ENCODE results near the gene UBLCP1.
A peak's percentile ranks its signal among the peaks of the same experiment; 100 is the strongest.
"Not testable (repeated sequence)": the region's sequence is repeated elsewhere in the genome, so short reads cannot be mapped to it uniquely, and the experiment has no call there.

The UBLCP1 gene

DNA sequence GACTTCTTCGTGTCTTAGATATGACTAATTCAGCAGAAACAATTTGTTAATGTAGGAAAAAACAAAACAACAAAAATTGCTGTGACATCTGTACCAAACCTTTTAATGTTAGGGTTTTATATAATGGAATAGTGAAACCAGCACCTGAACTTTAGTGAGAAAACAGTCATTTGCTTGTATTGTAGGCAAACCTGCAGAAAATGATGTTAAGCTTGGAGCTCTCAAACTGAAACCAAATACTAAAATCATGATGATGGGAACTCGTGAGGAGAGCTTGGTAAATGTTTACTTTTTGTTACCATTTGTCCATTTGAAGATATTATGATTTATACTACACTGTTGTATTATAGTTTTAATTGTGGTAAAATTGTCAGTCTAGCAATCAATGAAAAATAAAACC, 6.6 kb downstream of the UBLCP1 start:
- Mint-ChIP-seq H3K27me3 (no peaks in the 10 kb centered on the region), H3K4me3 (no peak overlapping the region), H3K4me1 (ENCODE audit: low read depth) (peaks cover 52% of the 10 kb centered on the region), H3K9me3 (no peaks in the 10 kb centered on the region), H3K27ac (no peak overlapping the region), H3K36me3 (ENCODE audit: low read depth) (peaks cover 83% of the 10 kb centered on the region)
- no peak for DNase-seq

DNA sequence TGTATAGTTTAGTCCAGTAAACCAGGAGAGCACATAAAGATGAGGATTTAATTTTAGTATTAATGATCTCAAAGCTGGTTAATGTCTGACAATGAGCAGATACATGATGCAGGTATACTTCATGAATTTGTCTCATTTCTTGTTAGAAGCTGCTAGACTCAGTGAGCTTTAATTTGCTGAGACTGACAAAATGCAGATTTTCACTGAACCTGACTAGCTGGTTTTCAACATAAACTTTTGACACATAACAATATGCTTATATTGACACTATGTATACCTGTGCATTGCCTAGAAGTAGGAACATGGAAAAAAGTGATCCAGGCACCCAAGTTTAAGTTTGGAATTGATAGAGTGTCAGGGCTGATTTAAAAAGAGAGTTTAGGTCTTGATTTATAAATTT, 10.8 kb downstream of the UBLCP1 start:
- Mint-ChIP-seq H3K36me3 (ENCODE audit: low read depth) (peaks cover 81% of the 10 kb centered on the region), H3K27me3 (no peaks in the 10 kb centered on the region), H3K4me1 (ENCODE audit: low read depth) (peaks cover 31% of the 10 kb centered on the region), H3K27ac (no peak overlapping the region), H3K9me3 (no peaks in the 10 kb centered on the region), H3K4me3 (no peak overlapping the region)
- DNase-seq, result no peak

DNA sequence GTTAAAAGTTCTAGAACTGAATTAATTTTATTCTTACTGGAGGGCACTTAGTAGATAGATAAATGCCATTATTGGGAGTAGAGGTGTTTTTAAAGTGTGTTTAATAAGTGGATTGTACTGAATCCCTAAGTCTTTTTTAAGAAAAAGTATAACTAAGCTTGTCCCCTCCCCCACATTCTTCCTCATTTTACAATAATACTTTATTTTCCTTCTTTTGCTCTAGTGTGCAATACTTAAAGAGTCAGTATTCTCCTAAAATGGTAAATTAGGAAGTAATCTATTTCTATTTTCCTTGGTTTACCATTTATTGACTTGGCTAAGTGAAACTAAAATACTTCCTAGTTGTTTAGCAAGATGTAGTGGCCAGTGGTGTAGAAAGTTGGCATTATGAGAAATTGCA, 11.6 kb downstream of the UBLCP1 start:
- H3K4me3 Mint-ChIP-seq, result no peak overlapping the region
- peaks cover 82% of the 10 kb centered on the region for H3K36me3 Mint-ChIP-seq (ENCODE audit: low read depth)
- no peak overlapping the region for H3K27ac Mint-ChIP-seq
- no peaks in the 10 kb centered on the region for H3K27me3 Mint-ChIP-seq
- H3K4me1 Mint-ChIP-seq (ENCODE audit: low read depth), result peaks cover 29% of the 10 kb centered on the region
- DNase-seq, result no peak
- no peaks in the 10 kb centered on the region for H3K9me3 Mint-ChIP-seq

DNA sequence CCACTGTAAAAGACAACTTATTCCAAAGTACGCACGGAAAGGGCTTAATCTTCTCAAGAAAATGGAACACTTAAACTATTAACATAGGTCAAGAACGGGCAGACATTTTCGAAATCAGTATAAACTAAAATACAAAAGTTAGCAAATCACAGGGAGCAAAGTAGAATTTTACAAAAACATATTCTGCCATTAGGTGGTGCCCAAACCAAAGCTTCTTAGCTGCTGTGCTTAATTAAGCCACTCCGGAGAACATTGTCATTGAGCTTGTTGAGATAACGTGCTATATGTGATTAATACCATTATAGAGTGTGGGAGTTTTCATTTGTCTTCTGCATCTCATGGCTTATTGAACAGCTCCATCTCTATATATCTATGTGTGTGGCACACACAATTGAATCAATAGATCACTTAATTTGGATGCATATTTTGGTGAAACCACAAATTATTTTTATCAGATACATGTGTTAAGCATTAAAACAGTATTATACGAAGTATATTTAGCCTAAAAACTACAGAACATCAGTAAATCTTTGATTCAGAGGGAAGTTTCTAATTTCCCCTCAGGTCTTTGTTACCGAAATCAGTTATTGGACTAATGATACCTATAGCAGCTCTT, 23.4 kb downstream of the UBLCP1 start:
- Mint-ChIP-seq H3K4me3 (no peak overlapping the region), H3K4me1 (ENCODE audit: low read depth) (no peaks in the 10 kb centered on the region), H3K9me3 (no peaks in the 10 kb centered on the region), H3K27ac (no peak overlapping the region), H3K27me3 (no peaks in the 10 kb centered on the region), H3K36me3 (ENCODE audit: low read depth) (peaks cover 31% of the 10 kb centered on the region)
- DNase-seq, result no peak

DNA sequence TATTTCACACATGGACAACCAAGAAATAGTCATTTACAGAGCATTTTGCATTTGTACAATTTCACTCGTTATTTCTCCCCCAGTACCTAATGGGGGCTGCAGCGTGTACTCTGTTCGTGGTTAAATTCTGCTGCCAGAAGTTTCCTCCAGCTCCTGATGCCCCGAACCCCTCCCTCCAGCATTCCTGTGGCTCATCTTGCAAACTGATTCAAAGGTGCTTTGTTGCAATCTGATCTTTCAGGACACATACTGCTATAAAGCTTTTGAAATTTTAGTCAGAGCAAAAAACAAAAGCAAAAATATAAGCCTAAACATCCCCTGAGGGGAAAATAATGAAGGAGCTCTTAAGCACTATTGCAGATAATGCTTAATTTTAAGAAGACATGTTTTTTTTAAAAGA, 27.7 kb downstream of the UBLCP1 start:
- DNase-seq, result no peak
- Mint-ChIP-seq H3K4me3 (no peak overlapping the region), H3K4me1 (ENCODE audit: low read depth) (no peaks in the 10 kb centered on the region)

DNA sequence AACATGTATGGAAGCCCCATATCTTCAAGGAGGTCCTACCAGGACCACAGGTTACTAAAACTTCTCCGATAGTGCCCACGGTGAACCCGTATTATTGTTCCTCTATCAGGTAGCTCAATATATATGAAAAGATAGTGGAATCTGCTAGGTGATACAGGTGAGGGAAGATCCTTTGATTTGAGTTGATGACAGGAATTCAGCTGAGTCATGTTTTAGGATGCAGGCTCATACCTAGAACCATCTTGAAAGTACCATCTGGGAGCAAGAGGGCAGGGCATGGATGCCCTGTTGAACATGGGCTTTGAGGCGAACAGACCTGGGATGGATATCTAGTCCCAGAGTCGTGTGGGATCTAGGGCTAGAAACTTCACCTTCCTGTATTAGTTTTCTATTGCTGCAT, 31.8 kb downstream of the UBLCP1 start:
- DNase-seq, result no peak
- Mint-ChIP-seq H3K27ac (no peak overlapping the region), H3K36me3 (ENCODE audit: low read depth) (peaks cover 4% of the 10 kb centered on the region), H3K4me3 (no peak overlapping the region), H3K9me3 (peaks cover 16% of the 10 kb centered on the region), H3K4me1 (ENCODE audit: low read depth) (no peaks in the 10 kb centered on the region), H3K27me3 (peaks cover 7% of the 10 kb centered on the region)

More for the DNA sequence above, 27.7 kb downstream of the UBLCP1 start:
- H3K27ac Mint-ChIP-seq, result no peak overlapping the region
- no peaks in the 10 kb centered on the region for H3K9me3 Mint-ChIP-seq
- H3K27me3 Mint-ChIP-seq, result no peaks in the 10 kb centered on the region
- H3K36me3 Mint-ChIP-seq (ENCODE audit: low read depth), result peaks cover 3% of the 10 kb centered on the region

DNA sequence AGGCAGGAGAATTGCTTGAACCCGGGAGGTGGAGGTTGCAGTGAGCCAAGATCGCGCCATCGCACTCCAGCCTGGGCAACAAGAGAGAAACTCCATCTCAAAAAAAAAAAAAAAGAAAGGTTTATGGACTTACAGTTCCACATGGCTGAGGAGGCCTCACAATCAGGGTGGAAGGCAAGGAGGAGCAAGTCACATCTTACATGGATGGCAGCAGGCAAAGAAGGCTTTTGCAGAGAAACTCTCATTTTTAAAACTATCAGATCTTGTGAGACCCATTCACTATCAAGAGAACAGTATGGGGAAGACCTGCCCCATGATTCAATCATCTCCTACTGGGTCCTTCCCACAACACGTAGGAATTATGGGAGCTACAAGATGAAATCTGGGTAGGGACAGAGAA, 34.2 kb downstream of the UBLCP1 start:
- not testable (repeated sequence) for DNase-seq; H3K36me3 Mint-ChIP-seq (ENCODE audit: low read depth); H3K27ac Mint-ChIP-seq; H3K4me3 Mint-ChIP-seq; H3K4me1 Mint-ChIP-seq (ENCODE audit: low read depth)
- H3K27me3 Mint-ChIP-seq, result peaks cover 10% of the 10 kb centered on the region
- peaks cover 32% of the 10 kb centered on the region for H3K9me3 Mint-ChIP-seq

DNA sequence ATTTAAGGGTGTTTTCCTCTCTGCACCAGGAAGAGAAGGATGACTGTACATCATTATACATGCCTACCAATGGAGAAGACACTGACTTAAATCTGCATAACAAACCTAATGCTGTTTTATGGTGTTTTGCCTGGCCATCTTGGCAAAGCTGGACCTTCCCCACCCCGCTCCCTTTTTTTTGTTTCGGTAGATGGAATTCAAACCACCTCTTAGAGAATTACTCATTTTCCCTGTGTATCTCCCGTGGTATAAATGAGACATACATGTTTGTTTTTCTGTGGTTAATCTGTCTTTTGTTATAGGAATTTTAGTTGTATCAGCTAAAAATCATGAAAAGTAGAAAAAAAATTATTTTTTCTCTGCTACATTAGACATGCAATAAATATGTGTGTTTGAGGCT, 38.4 kb downstream of the UBLCP1 start:
- H3K4me3 Mint-ChIP-seq, result no peak overlapping the region
- no peak for DNase-seq
- peaks cover 7% of the 10 kb centered on the region for H3K36me3 Mint-ChIP-seq (ENCODE audit: low read depth)
- H3K27ac Mint-ChIP-seq, result no peak overlapping the region
- no peaks in the 10 kb centered on the region for H3K4me1 Mint-ChIP-seq (ENCODE audit: low read depth)
- H3K27me3 Mint-ChIP-seq, result peaks cover 18% of the 10 kb centered on the region
- H3K9me3 Mint-ChIP-seq, result peaks cover 36% of the 10 kb centered on the region

DNA sequence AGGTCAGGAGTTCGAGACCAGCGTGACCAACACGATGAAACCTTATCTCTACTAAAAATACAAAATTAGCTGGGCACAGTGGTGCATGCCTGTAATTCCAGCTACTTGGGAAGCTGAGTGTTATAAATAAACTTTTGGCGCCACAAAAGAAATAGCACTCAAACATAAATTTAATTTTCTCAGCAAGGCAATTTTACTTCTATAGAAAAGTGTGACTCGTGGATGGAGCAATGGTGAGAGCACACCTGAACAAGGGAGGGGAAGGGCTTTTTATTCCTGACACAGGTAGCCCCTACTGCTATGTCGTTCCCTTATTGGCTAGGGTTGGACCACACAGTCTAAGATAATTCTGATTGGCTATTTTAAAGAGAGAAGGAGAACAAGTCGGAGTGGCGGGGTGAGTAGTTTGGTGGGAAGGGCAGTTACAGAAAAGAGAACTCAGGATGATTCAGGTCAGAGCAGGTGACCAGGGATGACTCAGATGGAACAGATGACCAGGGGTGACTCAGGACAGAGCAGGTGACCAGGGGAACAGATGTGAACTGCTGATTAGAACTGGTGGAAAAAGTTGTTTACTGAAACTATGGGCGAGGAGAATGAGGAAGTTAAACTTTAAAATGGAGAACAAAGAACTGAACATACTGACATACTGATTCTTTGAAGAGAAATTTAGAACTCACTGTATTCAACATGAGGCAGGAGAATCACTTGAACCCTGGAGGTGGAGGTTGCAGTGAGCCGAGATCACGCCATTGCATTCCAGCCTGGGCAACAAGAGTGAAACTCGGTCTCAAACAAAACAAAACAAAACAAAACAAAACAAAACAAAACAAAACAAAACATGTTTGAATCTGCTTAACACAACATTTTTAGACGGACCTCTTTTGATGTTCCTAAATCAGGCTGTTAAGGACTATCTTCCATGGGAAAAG, 39.1 kb downstream of the UBLCP1 start:
- not testable (repeated sequence) for H3K4me1 Mint-ChIP-seq (ENCODE audit: low read depth); DNase-seq; H3K4me3 Mint-ChIP-seq; H3K27ac Mint-ChIP-seq; H3K36me3 Mint-ChIP-seq (ENCODE audit: low read depth)
- peaks cover 36% of the 10 kb centered on the region for H3K9me3 Mint-ChIP-seq
- H3K27me3 Mint-ChIP-seq, result peaks cover 18% of the 10 kb centered on the region

DNA sequence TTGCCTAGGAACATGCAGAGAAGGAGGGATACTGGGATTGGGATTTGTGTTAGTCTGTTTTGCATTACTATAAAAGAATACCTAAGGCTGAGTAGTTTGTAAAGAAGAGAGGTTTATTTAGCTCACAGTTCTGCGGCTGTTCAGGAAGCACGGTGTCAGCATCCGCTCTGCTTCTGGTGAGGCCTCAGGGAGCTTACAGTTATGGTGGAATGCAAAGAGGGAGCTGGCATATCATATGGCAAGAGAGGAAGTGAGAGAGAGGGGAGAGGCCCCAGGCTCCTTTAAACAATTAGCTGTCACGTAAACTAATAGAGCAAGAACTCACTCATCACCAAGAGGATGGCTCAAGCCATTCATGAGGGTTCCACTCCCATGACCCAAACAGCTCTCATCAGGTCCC, 40.2 kb downstream of the UBLCP1 start:
- Mint-ChIP-seq H3K4me1 (ENCODE audit: low read depth) (no peaks in the 10 kb centered on the region), H3K27ac (no peak overlapping the region), H3K9me3 (peaks cover 27% of the 10 kb centered on the region), H3K4me3 (no peak overlapping the region), H3K27me3 (peaks cover 18% of the 10 kb centered on the region), H3K36me3 (ENCODE audit: low read depth) (peaks cover 7% of the 10 kb centered on the region)
- DNase-seq, result no peak

DNA sequence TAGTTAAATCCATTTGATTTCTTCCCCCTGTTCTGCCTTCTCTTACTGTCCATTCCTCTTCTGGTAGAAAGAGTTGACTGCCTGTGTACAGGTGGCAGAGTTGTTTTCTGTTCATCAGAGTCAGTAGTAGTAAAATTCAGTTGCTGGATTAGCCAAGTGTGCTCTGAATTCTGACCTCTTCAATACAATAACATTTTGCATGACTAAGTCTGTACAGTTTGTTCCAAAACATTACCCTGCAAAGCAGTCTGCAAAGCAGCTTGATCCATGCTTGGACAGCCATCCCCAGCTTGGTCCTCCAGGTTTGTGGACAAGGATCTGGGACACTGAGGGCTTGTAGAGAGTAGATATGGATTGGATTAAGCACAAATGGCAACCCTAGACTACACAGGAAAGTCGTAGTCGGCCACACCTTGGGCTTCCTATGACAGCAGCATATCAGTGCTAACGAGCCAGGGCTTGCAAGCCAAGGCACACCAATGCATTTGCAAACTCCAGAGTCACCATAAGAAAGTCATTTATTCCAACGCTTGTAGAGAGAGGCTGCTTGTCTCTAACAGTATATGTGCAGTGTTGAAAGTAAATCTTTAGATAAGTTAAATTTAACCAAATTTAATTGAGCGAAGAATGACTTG, 42.0 kb downstream of the UBLCP1 start:
- H3K4me3 Mint-ChIP-seq, result no peak overlapping the region
- no peak overlapping the region for H3K27ac Mint-ChIP-seq
- H3K9me3 Mint-ChIP-seq, result peaks cover 20% of the 10 kb centered on the region
- H3K27me3 Mint-ChIP-seq, result peaks cover 24% of the 10 kb centered on the region
- no peak for DNase-seq
- H3K4me1 Mint-ChIP-seq (ENCODE audit: low read depth), result no peaks in the 10 kb centered on the region
- H3K36me3 Mint-ChIP-seq (ENCODE audit: low read depth), result peaks cover 3% of the 10 kb centered on the region

DNA sequence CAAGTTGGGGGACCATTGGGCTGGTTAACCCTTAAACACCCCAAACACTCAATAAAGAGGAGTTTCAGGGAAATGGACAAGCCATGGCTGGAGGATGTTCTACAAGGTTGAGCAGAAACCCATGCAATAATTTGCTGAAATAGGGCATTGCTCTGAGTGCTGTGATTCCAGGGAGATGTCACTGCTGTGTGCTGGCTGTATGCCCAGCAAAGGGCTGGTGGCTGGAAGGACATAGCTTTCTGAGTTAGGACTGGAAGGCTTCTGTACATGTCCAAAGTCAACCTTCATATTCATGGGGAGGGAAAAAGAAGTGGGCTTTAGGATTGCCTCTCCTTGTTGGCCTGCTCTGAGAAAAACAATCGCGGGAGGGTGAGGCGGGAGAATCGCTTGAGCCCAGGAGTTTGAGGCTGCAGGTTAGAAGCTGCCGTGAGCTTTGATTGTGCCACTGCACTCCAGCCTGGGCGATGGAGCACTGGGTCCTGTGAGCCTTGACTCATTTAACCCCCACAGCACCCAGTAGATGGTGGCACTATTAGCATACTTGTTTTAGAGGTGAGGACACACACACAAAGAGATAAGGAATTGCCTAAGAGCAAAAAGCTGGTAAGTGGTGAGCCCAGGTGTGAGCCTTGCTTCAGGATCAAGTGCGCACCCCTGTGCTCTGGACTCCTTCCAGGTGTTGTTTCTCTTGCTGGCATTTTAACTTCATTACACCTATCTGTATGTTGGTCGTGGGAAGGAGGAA, 46.8 kb downstream of the UBLCP1 start:
- H3K27ac Mint-ChIP-seq, result no peak overlapping the region
- H3K9me3 Mint-ChIP-seq, result no peaks in the 10 kb centered on the region
- H3K27me3 Mint-ChIP-seq, result peaks cover 25% of the 10 kb centered on the region

DNA sequence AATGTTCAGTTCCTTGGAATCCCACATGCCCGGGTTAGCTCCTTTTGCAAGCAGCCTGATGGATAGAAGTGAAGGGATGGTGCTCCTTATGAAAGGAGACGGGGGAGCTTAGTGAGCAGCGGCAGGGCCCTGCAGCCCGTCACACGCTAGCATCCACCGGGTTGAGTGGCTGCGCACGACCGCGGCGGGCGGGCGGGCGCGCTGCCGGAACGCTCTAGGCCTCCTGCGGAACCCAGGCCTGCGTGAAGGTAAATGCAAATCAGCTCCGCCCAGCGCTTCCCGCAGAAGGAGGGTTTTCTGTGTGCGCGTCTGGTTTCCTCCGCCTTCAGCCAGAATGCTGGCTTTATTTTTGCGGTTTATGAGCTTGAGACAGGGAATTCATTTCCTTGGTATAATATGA, 47.4 kb downstream of the UBLCP1 start:
- Mint-ChIP-seq H3K36me3 (ENCODE audit: low read depth) (no peaks in the 10 kb centered on the region), H3K4me1 (ENCODE audit: low read depth) (peaks cover 8% of the 10 kb centered on the region), H3K27ac (no peak overlapping the region), H3K9me3 (no peaks in the 10 kb centered on the region), H3K4me3 (peak overlapping the region; percentile 28), H3K27me3 (peaks cover 24% of the 10 kb centered on the region)
- peak; percentile 56 for DNase-seq

More for the DNA sequence above, 46.8 kb downstream of the UBLCP1 start:
- Mint-ChIP-seq H3K4me1 (ENCODE audit: low read depth) (peaks cover 8% of the 10 kb centered on the region), H3K4me3 (peak overlapping the region; percentile 28), H3K36me3 (ENCODE audit: low read depth) (no peaks in the 10 kb centered on the region)
- no peak for DNase-seq

DNA sequence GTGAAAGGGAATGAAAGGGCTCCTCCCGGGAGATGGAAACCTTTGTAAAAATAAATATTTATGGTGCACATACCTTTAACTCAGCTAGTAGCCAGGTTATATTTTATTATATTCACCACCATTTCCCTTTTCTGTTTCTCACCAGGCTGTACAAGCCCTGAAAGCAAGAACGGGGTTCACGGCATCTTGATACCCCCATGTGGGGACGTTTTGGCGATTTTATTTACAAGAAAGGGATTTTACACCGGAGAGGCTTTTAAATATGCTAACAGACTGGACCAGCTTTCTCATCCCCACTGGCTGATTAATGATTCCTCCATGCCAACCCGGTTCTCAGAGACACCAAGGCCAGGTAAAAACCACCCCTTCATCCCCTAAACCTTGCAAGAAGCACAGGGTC, 48.0 kb downstream of the UBLCP1 start:
- no peaks in the 10 kb centered on the region for H3K9me3 Mint-ChIP-seq
- peak overlapping the region; percentile 28 for H3K4me3 Mint-ChIP-seq
- peaks cover 8% of the 10 kb centered on the region for H3K4me1 Mint-ChIP-seq (ENCODE audit: low read depth)
- no peak for DNase-seq
- H3K36me3 Mint-ChIP-seq (ENCODE audit: low read depth), result no peaks in the 10 kb centered on the region
- peaks cover 24% of the 10 kb centered on the region for H3K27me3 Mint-ChIP-seq
- H3K27ac Mint-ChIP-seq, result no peak overlapping the region
